Large intestine (tissue), 3 donors: ENCODE results near the gene OR2V2. TPM values are rescaled to one million over a fixed set of nuclear protein-coding genes. Genes with fewer than 3 reads are reported as not detected.
"Not testable (repeated sequence)": the region's sequence is repeated elsewhere in the genome, so short reads cannot be mapped to it uniquely, and the experiment has no call there.

Experiments
- DNase-seq, 2 donors: peaks; one replicate each; pipeline versions ENCODE4 v3.0.0 to v3.0.0-alpha.2; 2013
- H3K27ac ChIP-seq: one replicate; pipeline ENCODE4 v1.5.1; 2013; ENCODE audit warnings: low read length
- H3K27me3 ChIP-seq: 2 replicates; pipeline ENCODE4 v1.6.1; 2013; ENCODE audit warnings: low read length; ENCODE audit not compliant: control insufficient read depth, insufficient read depth
- H3K36me3 ChIP-seq: 2 replicates; pipeline ENCODE4 v1.6.1; 2013; ENCODE audit warnings: low read length; ENCODE audit not compliant: control insufficient read depth, insufficient read depth
- H3K4me1 ChIP-seq: one replicate; pipeline ENCODE4 v1.6.1; 2013; ENCODE audit warnings: low read length; ENCODE audit not compliant: control insufficient read depth, insufficient read depth
- H3K4me3 ChIP-seq: one replicate; pipeline ENCODE4 v1.5.1; 2013; ENCODE audit warnings: low read length
- H3K9me3 ChIP-seq: one replicate; pipeline ENCODE4 v1.6.1; 2013; ENCODE audit warnings: mild to moderate bottlenecking, low read depth, low read length, moderate library complexity; ENCODE audit not compliant: control insufficient read depth
- WGBS: methylation state at CpG from one replicate; pipeline ENCODE4 v1.1.5; 2013; ENCODE audit warnings: low lambda C conversion rate; ENCODE audit not compliant: insufficient coverage; 5-methylcytosine and 5-hydroxymethylcytosine counted together
- polyA plus RNA-seq: library from polyadenylated mRNA; unstranded; fragments of 120-200 nt; gene quantifications from one replicate; pipeline ENCODE4 v1.2.1, GENCODE V29; 2013

The OR2V2 gene
- polyA plus RNA-seq, 1 donor: not detected

GRCh38 chr5:181160152-181160754 lies 12.9 kb downstream of the OR2V2 start:
- no peak overlapping the region for H3K27ac ChIP-seq

GRCh38 chr5:181160755-181161533 lies 13.6 kb downstream of the OR2V2 start:
- H3K36me3 ChIP-seq, H3K4me3 ChIP-seq, DNase-seq, H3K9me3 ChIP-seq, H3K4me1 ChIP-seq: not testable (repeated sequence)
- WGBS: no CpG with 5 or more reads among the region's 48 CpGs
- peak overlapping the region; percentile 23 for H3K27ac ChIP-seq
- peaks cover 43% of the 10 kb centered on the region for H3K27me3 ChIP-seq

More at GRCh38 chr5:181160152-181160754, 12.9 kb downstream of the OR2V2 start:
- H3K36me3 ChIP-seq: no peaks in the 10 kb centered on the region
- no peaks in the 10 kb centered on the region for H3K4me1 ChIP-seq
- H3K27me3 ChIP-seq: peaks cover 37% of the 10 kb centered on the region
- peaks cover 5% of the 10 kb centered on the region for H3K9me3 ChIP-seq
- H3K4me3 ChIP-seq: peak overlapping the region; percentile 16
- WGBS: no CpG with 5 or more reads among the region's 21 CpGs
- DNase-seq: no peak

GRCh38 chr5:181161534-181162175 lies 14.3 kb downstream of the OR2V2 start:
- H3K27ac ChIP-seq: no peak overlapping the region

DNA sequence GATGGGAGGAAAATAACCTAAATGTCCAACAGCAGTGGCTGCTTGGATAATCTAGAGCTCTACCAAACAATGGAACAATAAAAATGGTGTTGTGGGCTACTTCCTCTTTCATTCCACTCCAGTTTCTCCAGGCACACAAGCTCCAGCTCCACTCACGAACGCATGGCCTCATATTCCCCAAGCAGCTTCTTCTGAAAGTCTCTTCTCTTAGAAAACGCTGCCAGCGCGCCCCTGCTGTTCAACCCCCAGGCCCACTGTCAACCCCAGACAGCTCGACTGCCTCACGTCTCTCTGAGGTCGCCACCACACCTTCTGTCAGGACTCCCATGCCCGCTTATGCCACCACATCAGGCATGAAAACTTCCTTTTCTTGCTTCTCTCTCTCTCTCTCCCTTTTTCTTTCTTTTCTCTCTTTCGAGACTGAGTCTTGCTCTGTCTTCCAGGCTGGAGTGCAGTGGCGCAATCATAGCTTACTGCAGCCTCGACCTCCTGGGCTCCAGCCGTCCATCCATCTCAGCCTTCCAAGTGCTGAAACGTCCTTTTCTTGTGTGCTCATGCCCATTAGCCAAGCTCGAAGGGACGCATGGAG lies 16.2 kb downstream of the OR2V2 start:
- 43% methylated on average over 5 of the region's 16 CpGs for WGBS

More at GRCh38 chr5:181161534-181162175, 14.3 kb downstream of the OR2V2 start:
- no CpG with 5 or more reads among the region's 4 CpGs for WGBS
- no peak for DNase-seq
- H3K36me3 ChIP-seq: no peaks in the 10 kb centered on the region
- H3K4me1 ChIP-seq: no peaks in the 10 kb centered on the region
- H3K4me3 ChIP-seq: no peak overlapping the region
- peaks cover 50% of the 10 kb centered on the region for H3K27me3 ChIP-seq
- H3K9me3 ChIP-seq: peaks cover 5% of the 10 kb centered on the region

DNA sequence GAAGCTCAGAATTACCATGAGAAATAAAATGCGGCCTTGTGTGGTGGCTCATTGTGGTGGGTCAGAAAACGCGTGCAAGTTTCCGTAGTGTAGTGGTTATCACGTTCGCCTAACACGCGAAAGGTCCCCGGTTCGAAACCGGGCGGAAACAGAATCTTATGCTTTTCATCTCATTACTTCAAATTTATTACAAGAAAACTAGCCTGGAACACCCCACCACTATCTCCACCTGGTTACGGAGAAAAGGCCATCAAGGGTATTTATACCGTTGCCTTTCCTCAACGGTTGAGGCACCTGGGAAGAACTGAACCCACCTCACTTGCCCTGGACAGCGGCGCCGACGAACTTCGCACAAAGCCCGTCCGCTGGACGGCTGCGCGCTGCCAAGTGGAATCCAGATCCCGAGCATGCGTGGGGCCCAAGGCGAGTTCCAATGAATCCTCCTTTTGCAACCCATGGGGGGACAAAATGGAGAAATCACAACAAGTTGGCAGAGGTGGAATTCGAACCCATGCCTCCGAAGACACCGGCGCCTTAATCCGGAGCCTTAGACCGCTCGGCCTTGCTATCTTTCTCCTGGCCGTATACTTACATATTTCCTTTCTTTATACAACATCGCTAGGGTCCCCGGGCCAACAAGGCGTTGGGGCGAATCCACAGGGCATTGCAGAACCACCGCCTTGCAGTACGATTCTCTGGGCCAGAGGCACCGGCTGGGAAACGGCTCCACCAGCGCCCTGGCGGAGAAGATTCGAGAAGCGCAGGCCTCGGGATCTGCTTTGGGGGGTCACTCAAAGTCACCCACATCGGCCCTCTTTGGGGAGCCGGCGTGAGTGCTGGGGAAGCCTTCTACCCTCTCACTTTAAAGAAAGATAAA lies 16.9 kb downstream of the OR2V2 start:
- Histone ChIP-seq H3K36me3 (no peaks in the 10 kb centered on the region), H3K27ac (no peak overlapping the region), H3K9me3 (peaks cover 5% of the 10 kb centered on the region), H3K27me3 (peaks cover 65% of the 10 kb centered on the region), H3K4me1 (no peaks in the 10 kb centered on the region), H3K4me3 (no peak overlapping the region)
- WGBS: no CpG with 5 or more reads among the region's 52 CpGs
- no peak for DNase-seq

More for the DNA sequence above, 16.2 kb downstream of the OR2V2 start:
- H3K27ac ChIP-seq: no peak overlapping the region
- H3K36me3 ChIP-seq: no peaks in the 10 kb centered on the region
- no peak for DNase-seq
- H3K27me3 ChIP-seq: peaks cover 57% of the 10 kb centered on the region
- H3K4me3 ChIP-seq: no peak overlapping the region
- peaks cover 5% of the 10 kb centered on the region for H3K9me3 ChIP-seq
- no peaks in the 10 kb centered on the region for H3K4me1 ChIP-seq

DNA sequence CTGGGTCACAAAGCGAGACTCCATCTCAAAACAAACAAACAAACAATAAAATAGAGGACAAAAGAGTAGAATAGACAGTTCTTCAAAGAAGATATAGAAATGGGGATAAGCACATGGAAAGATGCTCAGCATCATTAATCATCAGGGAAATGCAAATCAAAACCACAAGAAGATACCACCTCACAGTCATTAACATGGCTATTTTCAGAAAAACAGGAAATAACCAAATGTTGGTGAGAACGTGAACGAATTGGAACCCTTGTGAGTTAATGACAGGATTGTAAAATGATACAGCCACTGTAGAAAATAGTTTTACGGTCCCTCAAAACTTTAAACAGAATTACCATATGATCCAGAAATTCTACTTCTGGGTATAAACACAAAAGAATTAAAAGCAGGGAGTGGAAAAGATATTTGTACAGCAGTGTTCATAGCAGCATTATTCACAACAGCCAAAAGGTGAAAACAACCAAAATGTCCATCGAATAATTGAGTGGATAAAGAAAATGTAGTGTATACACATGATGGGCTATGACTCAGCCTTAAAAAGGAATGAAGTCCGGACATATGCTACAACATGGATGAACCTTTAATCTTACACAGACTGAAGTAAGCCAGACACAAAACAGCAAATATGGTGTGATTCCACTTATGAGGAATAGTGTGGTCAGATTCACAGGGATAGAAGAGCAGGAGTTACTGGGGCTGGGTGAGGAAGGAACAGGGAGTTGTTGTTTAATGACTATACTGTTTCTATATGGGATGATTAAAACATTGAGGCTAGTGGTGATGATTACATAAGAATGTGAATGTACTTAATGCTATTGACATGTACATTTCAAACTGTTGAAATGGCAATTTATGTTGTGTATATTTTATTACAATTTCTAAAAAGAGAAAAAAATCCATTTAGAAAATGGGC lies 19.7 kb downstream of the OR2V2 start:
- 54% methylated on average over 4 of the region's 6 CpGs for WGBS
- Histone ChIP-seq H3K9me3 (peaks cover 10% of the 10 kb centered on the region), H3K4me3 (no peak overlapping the region), H3K4me1 (no peaks in the 10 kb centered on the region), H3K27me3 (peaks cover 91% of the 10 kb centered on the region), H3K27ac (no peak overlapping the region), H3K36me3 (no peaks in the 10 kb centered on the region)
- DNase-seq: no peak

- DNase-seq: no peak
- 22% methylated on average over 4 of the region's 11 CpGs for WGBS
- Histone ChIP-seq H3K36me3 (no peaks in the 10 kb centered on the region), H3K4me3 (no peak overlapping the region), H3K27ac (no peak overlapping the region), H3K9me3 (peaks cover 10% of the 10 kb centered on the region), H3K4me1 (no peaks in the 10 kb centered on the region), H3K27me3 (peaks cover 92% of the 10 kb centered on the region)
These were observed 20.6 kb downstream of the OR2V2 start for GRCh38 chr5:181167814-181168488.

DNA sequence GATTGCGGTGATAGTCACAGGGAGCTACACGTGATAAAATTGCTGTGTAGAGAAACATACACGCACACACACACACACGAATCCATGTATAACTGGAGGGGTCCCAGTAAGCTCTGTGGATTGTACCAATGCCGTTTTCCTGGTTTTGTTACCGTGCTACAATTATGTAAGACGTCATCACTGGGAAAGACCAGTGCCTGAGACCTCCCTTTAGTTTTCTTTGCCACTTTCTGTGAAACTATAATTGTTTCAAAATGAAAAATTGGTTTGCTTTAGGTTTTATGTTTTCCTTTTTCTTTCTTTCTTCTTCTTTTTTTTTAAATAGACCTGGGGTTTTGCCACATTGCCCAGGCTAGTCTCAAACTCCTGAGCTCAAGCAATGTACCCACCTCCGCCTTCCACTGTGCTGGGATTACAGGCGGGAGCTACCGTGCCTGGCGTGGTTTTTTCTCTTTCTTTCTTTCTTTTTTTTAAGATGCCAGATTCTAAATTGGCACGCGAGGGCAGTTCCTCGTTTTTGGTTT lies 21.3 kb downstream of the OR2V2 start:
- peaks cover 1% of the 10 kb centered on the region for H3K4me1 ChIP-seq
- DNase-seq: no peak
- no peak overlapping the region for H3K27ac ChIP-seq
- H3K4me3 ChIP-seq: no peak overlapping the region
- 37% methylated on average over 10 of the region's 14 CpGs for WGBS
- peaks cover 10% of the 10 kb centered on the region for H3K9me3 ChIP-seq
- no peaks in the 10 kb centered on the region for H3K36me3 ChIP-seq
- H3K27me3 ChIP-seq: peaks cover 94% of the 10 kb centered on the region
